LNCaP clone FGC (cell line): ENCODE measurements around the gene EZR.

ENCODE experiments used
- DNase-seq: peaks from one replicate; pipeline ENCODE4 v3.0.0-alpha.2; 2011; ENCODE audit warnings: low read depth
- H3K4me3 ChIP-seq: 2 replicates; pipeline ENCODE4 v1.5.1; 2011; ENCODE audit warnings: mild to moderate bottlenecking, low read depth, low read length, control low read depth
- CTCF ChIP-seq: IDR thresholded peaks from 2 replicates; pipeline ENCODE4 v1.5.1; 2012; ENCODE audit warnings: mild to moderate bottlenecking; ENCODE audit not compliant: control insufficient read depth, insufficient read depth; ENCODE audit errors: extremely low read depth

Gene EZR

GRCh38 chr6:158774717-158775449, 44.3 kb downstream of the EZR start:
- H3K4me3 ChIP-seq = no peak overlapping the region
- no peak for DNase-seq
- TF ChIP-seq CTCF = no peak

DNA sequence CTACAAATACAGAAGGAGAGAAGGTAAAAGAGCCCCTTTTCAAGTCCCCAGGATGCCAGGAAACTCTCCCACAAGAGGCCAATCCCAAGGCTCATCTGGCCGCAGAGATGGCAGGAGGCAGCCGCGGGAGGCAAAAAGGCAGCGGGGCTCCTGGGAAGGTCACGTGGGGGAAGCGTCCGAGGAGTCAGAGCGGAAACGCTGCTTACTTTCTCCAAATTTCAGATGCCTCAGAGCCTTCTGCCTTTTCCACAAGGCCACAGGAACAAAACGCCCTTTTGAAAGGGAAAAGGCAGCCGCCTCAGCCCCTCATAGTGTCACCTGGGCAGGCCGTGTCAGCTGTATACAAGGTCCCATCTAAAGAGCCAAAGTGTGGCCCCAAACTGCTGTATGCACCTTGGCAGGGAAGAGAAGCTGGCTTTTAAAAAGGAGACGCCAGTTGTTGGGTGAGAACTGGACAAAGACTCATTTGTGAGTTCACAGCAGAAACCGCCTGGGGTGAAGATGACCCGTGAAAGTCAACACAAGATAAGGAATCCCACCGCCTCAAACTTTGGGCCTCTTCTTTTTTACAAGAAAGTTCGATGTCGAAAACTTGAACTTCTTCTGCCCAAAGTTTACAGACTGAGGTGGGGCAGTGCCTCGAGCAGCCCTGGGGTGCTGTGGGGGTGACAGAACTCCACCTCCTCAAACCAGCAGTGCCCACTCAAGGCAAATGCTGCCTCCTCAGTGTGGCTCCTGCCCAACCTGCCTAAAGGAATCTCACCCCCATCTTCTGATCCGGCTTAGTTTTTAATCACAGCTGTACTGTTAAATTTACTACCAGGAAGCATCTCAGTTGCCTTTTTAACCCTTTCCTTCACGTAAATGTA, 45.4 kb downstream of the EZR start:
- no peak overlapping the region for H3K4me3 ChIP-seq
- no peak for TF ChIP-seq CTCF
- no peak for DNase-seq

DNA sequence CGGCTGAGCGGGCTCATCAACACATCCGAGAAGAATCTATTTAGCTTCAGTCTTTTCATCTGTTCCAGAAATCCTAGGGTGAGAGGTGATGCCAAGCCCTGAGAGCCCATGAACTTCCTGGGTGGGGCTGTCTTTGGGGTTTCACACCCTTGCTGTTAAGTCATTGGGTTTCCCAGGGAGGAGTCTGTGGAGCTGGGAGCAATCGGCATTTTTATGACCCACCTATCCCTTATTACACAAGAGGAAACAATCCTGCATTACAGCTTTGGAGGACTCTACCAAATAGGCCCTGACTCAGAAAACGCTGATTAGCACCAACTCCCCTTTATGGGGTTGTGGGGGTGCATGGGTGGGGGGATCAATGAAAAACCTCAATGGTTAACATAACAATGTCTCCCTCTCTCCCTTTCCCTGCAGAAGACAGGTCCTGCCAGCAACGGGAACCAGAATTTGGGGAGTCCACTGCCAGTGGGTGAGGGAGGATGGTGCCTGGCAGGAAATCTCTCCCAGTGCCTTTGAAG, 46.3 kb downstream of the EZR start:
- no peak for TF ChIP-seq CTCF
- H3K4me3 ChIP-seq = no peak overlapping the region
- DNase-seq = no peak

- H3K4me3 ChIP-seq = no peak overlapping the region
- no peak for TF ChIP-seq CTCF
- DNase-seq = no peak
Observed at GRCh38 chr6:158772172-158772571, 47.0 kb downstream of the EZR start.

GRCh38 chr6:158771399-158772152, 47.6 kb downstream of the EZR start:
- H3K4me3 ChIP-seq = no peak overlapping the region
- TF ChIP-seq CTCF = no peak
- DNase-seq = no peak

GRCh38 chr6:158770533-158771330, 48.4 kb downstream of the EZR start:
- H3K4me3 ChIP-seq = no peak overlapping the region
- DNase-seq = no peak
- TF ChIP-seq CTCF = no peak
